GM21529 (cell line): Measurements from ENCODE around the gene DYNLRB1.
A peak's percentile ranks its signal among the peaks of the same experiment; 100 is the strongest.
"Not testable (repeated sequence)": the region's sequence is repeated elsewhere in the genome, so short reads cannot be mapped to it uniquely, and the experiment has no call there.

Source experiments
- ATAC-seq: cut with Tn5 transposase; IDR thresholded peaks from one replicate; pipeline ENCODE4 v1.9.1; 2021; ENCODE audit not compliant: unreplicated experiment

DYNLRB1 gene

GRCh38 chr20:34516247-34517113 lies at the start of gene DYNLRB1:
Gene DYNLRB1 (plus strand): TSS chr20:34516422. CDS start chr20:34516459, 37 bp downstream.
- peak; percentile 75 for ATAC-seq

GRCh38 chr20:34468951-34469350 lies 47.3 kb upstream of the DYNLRB1 start:
- no peak for ATAC-seq

GRCh38 chr20:34472246-34472925 lies 43.8 kb upstream of the DYNLRB1 start:
- ATAC-seq, result no peak

- ATAC-seq, result peak; percentile 45
Observed at GRCh38 chr20:34473262-34473883, 42.8 kb upstream of the DYNLRB1 start.

- ATAC-seq, result no peak
Observed at GRCh38 chr20:34475979-34476736, 40.1 kb upstream of the DYNLRB1 start.

GRCh38 chr20:34479627-34480026 lies 36.6 kb upstream of the DYNLRB1 start:
- ATAC-seq, result no peak

GRCh38 chr20:34482154-34482553 lies 34.1 kb upstream of the DYNLRB1 start:
- not testable (repeated sequence) for ATAC-seq

- ATAC-seq, result not testable (repeated sequence)
Observed at GRCh38 chr20:34483585-34484220, 32.5 kb upstream of the DYNLRB1 start.

GRCh38 chr20:34485068-34485634 lies 31.1 kb upstream of the DYNLRB1 start:
- no peak for ATAC-seq

- no peak for ATAC-seq
Observed at GRCh38 chr20:34491226-34491931, 24.8 kb upstream of the DYNLRB1 start.

- ATAC-seq, result no peak
Observed at GRCh38 chr20:34491932-34492509, 24.2 kb upstream of the DYNLRB1 start.

- no peak for ATAC-seq
Observed at GRCh38 chr20:34493646-34494045, 22.6 kb upstream of the DYNLRB1 start.

- no peak for ATAC-seq
Observed at GRCh38 chr20:34495307-34495706, 20.9 kb upstream of the DYNLRB1 start.

- no peak for ATAC-seq
Observed at GRCh38 chr20:34495916-34496315, 20.3 kb upstream of the DYNLRB1 start.

GRCh38 chr20:34497596-34497995 lies 18.6 kb upstream of the DYNLRB1 start:
- ATAC-seq, result not testable (repeated sequence)

- no peak for ATAC-seq
Observed at GRCh38 chr20:34500823-34501222, 15.4 kb upstream of the DYNLRB1 start.

GRCh38 chr20:34506480-34506879 lies 9.7 kb upstream of the DYNLRB1 start:
- no peak for ATAC-seq

GRCh38 chr20:34507702-34508413 lies 8.4 kb upstream of the DYNLRB1 start:
- ATAC-seq, result no peak

- ATAC-seq, result no peak
Observed at GRCh38 chr20:34510575-34510974, 5.6 kb upstream of the DYNLRB1 start.
